ENCODE results near the gene INTS11. TPM values are rescaled to one million over a fixed set of nuclear protein-coding genes. Genes with fewer than 3 reads are reported as not detected.

INTS11 gene
- total RNA-seq, 1 experiment from 2014 or later, result 117 TPM

DNA sequence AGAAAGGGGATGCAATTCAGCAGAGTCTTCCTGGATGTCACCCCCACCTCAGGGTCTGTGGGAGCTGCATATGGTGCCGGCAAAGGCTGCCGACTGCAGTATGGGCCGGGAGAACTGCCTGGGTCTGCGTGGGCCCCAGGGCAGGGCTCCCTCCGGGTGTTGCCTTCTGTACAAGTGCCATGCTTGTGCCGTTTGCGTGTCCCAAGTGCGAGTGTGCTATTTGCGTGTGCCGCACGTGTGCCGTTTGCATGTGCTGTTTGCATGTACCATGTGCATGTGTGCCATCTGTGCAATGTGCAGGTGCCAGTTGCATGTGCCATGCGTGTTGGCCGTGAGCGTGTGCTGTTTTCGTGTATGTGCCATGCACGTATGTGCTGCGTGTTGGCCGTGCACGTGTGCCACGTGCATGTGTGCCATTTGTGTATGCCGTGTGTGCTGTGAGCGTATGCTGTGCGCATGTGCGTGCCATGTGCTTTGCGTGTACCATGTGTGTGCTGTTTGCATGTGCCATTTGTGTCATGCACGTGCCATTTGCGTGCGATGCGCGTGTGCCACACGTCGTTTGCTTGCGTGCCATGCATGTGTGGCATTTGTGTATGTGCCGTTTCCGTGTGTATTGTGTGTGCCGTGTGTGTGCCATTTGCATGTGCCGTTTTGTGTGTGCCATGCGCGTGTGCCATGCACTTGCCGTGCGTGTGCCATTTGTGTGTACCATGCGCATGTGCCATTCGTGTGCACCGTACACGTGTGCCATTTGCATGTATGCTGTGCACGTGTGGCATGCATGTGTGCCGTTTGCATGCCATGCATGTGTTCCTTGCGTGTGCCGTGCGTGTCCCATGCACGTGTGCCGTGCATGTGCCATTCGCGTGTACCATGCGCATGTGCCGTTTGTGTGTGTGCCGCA lies 5.1 kb upstream of the INTS11 start:
- TF ChIP-seq CTCF (IDR thresholded peaks at IDR 0.05; ENCODE audit: unreplicated experiment), result no peak
- Mint-ChIP-seq H3K4me3 (ENCODE audit: low read depth, unreplicated experiment) (no peak overlapping the region), H3K9me3 (ENCODE audit: low read depth, unreplicated experiment) (no peaks in the 10 kb centered on the region), H3K27me3 (ENCODE audit: unreplicated experiment) (no peaks in the 10 kb centered on the region), H3K27ac (ENCODE audit: unreplicated experiment) (peak overlapping the region; percentile 67), H3K36me3 (ENCODE audit: insufficient read depth, unreplicated experiment) (peaks cover 84% of the 10 kb centered on the region), H3K4me1 (ENCODE audit: low read depth, unreplicated experiment) (no peaks in the 10 kb centered on the region)
- CTCF ChIA-PET, result no interaction called here
- intact Hi-C loops (cut with micrococcal nuclease; ENCODE audit: unreplicated experiment), result no loop called here
- no peak for DNase-seq
- BruUV-seq (replicated peaks), result no TSS peak

DNA sequence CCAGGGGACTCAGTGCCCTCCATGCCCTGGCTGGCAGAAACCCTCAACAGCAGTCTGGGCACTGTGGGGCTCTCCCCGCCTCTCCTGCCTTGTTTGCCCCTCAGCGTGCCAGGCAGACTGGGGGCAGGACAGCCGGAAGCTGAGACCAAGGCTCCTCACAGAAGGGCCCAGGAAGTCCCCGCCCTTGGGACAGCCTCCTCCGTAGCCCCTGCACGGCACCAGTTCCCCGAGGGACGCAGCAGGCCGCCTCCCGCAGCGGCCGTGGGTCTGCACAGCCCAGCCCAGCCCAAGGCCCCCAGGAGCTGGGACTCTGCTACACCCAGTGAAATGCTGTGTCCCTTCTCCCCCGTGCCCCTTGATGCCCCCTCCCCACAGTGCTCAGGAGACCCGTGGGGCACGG lies 3.8 kb upstream of the INTS11 start:
- no peak for DNase-seq
- H3K27me3 Mint-ChIP-seq (ENCODE audit: unreplicated experiment), result no peaks in the 10 kb centered on the region
- no peak overlapping the region for H3K27ac Mint-ChIP-seq (ENCODE audit: unreplicated experiment)
- no peaks in the 10 kb centered on the region for H3K9me3 Mint-ChIP-seq (ENCODE audit: low read depth, unreplicated experiment)
- no TSS peak for BruUV-seq (replicated peaks)
- TF ChIP-seq CTCF (IDR thresholded peaks at IDR 0.05; ENCODE audit: unreplicated experiment), result no peak
- H3K4me1 Mint-ChIP-seq (ENCODE audit: low read depth, unreplicated experiment), result peaks cover 7% of the 10 kb centered on the region
- intact Hi-C loops (cut with micrococcal nuclease; ENCODE audit: unreplicated experiment), result no loop called here
- no peak overlapping the region for H3K4me3 Mint-ChIP-seq (ENCODE audit: low read depth, unreplicated experiment)
- CTCF ChIA-PET, result no interaction called here
- peaks cover 84% of the 10 kb centered on the region for H3K36me3 Mint-ChIP-seq (ENCODE audit: insufficient read depth, unreplicated experiment)

- Mint-ChIP-seq H3K27me3 (ENCODE audit: unreplicated experiment) (no peaks in the 10 kb centered on the region), H3K27ac (ENCODE audit: unreplicated experiment) (no peak overlapping the region), H3K36me3 (ENCODE audit: insufficient read depth, unreplicated experiment) (peaks cover 82% of the 10 kb centered on the region), H3K4me1 (ENCODE audit: low read depth, unreplicated experiment) (peaks cover 17% of the 10 kb centered on the region), H3K9me3 (ENCODE audit: low read depth, unreplicated experiment) (no peaks in the 10 kb centered on the region), H3K4me3 (ENCODE audit: low read depth, unreplicated experiment) (no peak overlapping the region)
- DNase-seq, result no peak
- no peak for TF ChIP-seq CTCF (IDR thresholded peaks at IDR 0.05; ENCODE audit: unreplicated experiment)
- BruUV-seq (replicated peaks), result no TSS peak
- CTCF ChIA-PET, result interaction anchor here (0.6 kb wide), 1 partner anchor 48 kb away, joined by 3 read pairs; no protein-coding TSS in a partner anchor
- intact Hi-C loops (cut with micrococcal nuclease; ENCODE audit: unreplicated experiment), result no loop called here
Measured at GRCh38 chr1:1327291-1327690, 2.8 kb upstream of the INTS11 start.

DNA sequence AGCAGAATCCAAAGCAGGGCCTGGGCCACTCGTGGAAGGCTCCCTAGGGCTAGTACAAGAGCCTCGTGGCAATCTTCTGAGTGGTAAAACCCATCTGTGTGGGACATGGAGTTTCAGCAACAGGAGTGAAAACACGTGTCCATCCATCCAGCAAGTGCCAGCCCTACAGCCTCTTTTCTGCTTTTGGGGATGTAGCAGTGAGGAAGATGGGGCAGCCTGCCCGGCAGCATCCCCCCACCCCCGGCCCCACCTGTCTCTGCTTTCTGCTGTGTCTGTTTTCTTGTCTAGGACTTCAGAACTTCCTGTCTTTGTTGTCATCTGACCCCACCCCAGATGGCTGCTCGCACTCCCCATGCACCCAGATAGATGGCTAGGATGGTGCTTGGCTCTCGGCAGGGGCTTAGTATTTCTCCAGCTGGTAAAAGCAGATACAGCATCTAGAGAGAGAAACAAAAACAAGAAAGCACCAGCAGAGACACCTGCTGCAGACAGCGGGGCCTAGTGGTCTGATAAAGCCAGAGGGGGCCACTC lies 1.7 kb upstream of the INTS11 start:
- no TSS peak for BruUV-seq (replicated peaks)
- CTCF ChIA-PET, result no interaction called here
- no peaks in the 10 kb centered on the region for H3K9me3 Mint-ChIP-seq (ENCODE audit: low read depth, unreplicated experiment)
- peak overlapping the region; percentile 84 for H3K4me3 Mint-ChIP-seq (ENCODE audit: low read depth, unreplicated experiment)
- no peaks in the 10 kb centered on the region for H3K27me3 Mint-ChIP-seq (ENCODE audit: unreplicated experiment)
- peaks cover 19% of the 10 kb centered on the region for H3K4me1 Mint-ChIP-seq (ENCODE audit: low read depth, unreplicated experiment)
- no peak for TF ChIP-seq CTCF (IDR thresholded peaks at IDR 0.05; ENCODE audit: unreplicated experiment)
- H3K36me3 Mint-ChIP-seq (ENCODE audit: insufficient read depth, unreplicated experiment), result peaks cover 84% of the 10 kb centered on the region
- peak overlapping the region; percentile 42 for H3K27ac Mint-ChIP-seq (ENCODE audit: unreplicated experiment)
- intact Hi-C loops (cut with micrococcal nuclease; ENCODE audit: unreplicated experiment), result no loop called here
- DNase-seq, result no peak
